HG03342 (cell line): ENCODE measurements around the gene EHBP1L1.

ENCODE experiments used
- ATAC-seq: cut with Tn5 transposase; IDR thresholded peaks from one replicate; pipeline ENCODE4 v1.9.1; 2021; ENCODE audit warnings: mild to moderate bottlenecking, moderate library complexity; ENCODE audit not compliant: unreplicated experiment

EHBP1L1 gene

DNA sequence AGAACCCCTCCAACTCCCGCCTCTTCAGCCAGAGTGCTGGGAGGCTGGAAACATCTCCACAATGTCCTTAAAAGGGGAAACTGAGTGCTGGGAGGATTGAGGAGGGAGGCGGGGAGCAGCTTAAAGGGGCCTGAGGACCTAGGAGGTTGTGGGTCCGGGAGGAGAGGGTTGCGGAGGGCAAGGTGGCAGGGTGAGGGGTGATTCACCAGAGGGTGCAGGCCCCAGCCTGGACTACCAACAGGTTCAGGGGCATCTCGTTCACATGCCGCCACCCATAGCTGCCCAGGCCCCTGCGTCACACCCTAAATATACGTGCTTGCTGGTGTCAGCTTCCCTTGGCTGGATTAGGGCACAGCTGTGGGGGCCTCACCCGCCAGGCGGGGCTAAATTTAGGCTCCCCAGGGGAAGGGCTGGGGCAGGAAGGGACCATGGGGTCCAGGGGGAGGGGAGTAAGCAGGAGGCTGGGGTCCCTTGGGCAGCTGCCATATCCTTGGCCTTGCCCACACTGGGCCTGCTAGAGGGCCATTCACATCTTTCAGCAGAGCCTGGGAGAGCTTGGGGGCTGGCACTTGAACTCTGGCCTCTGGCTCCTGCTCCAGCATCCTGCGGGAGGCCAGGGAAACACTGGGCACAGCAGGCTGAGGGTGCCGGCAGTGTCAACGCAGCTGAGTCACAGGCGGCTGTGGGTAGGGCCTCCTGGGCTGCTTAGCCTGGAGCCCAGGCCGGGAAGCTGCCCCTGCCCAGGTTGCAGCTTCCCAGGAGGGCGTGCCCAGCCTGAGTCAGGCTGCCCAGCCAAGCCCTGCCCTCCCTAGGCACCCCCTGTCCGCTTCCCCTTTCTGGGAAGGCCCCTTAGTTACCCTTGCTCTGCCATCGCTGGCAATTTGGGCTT is 1.3 kb downstream of the EHBP1L1 start:
- ATAC-seq: no peak

DNA sequence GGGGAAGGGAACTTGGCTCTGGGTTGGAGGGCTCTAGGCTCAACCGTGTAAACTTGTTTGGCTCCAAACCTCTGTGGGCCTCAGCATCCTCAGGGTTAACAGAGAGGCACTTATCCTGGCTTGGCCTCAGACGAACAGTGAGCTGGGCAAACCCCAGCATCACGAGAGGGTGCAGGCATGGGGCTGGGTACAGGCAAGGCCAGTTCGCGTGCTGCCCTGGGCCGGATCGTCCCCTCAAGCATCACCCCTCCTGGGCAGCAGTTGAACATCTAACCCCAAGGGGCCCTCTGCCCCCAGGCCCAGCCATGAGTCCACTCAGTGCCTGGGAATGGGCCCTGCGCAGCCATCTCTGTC is 1.9 kb downstream of the EHBP1L1 start:
- ATAC-seq: no peak

DNA sequence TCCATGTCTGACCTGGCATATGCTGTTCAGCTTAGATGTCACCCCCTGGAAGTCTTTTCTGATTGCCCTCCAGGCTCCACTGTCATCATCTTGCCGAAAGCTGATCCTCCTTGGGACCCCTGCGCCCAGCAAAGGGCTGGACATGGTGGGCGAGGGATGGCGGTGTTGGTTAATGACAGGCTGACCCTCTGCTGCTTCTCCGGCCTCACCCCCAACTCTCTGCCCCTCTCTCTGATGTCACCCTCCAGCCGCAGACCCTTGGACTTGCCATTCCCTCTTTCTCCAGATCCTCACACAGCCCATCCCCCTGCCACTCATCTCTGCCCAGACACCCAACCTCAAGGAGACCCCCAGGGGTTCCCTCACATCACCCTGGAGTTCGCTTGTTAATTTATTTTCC is 2.3 kb downstream of the EHBP1L1 start:
- ATAC-seq: no peak

DNA sequence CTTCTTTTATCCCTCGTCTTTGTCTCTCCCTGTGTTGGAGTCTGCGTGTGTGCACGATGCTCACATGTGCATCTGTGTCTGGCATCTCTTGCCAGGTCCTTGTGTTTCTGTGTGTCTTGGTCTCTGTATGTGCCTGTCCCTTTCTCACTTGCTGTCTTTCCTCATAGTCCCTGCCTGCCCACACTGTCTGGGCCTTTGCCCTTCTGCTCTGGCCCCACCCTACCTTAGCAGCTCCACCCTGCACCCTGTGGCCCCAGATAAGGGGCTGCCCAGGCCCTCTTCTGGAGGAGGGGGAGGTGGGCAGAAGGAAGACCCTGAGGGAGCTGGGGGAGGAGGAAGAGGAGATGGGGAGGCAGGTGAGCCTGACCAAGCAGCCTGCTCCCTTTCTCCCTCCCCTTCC is 2.8 kb downstream of the EHBP1L1 start:
- ATAC-seq: no peak

DNA sequence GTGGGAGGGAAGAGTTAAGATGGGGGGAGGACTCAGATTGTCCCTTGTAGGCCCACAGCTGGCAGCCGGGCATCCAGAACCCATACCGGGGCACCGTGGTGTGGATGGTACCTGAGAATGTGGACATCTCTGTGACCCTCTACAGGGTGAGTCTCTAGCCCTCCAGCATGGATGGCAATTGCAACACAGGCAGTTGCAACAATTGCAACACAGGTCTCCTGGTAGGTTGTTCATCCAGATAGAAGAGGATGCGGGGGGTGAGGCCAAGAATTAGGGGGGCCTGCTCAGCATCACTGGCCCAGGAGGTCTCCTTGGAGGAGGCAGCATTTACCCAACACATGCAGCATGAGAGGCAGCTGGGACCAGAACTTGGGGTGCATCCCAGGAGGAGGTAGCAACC is 3.4 kb downstream of the EHBP1L1 start:
- no peak for ATAC-seq

DNA sequence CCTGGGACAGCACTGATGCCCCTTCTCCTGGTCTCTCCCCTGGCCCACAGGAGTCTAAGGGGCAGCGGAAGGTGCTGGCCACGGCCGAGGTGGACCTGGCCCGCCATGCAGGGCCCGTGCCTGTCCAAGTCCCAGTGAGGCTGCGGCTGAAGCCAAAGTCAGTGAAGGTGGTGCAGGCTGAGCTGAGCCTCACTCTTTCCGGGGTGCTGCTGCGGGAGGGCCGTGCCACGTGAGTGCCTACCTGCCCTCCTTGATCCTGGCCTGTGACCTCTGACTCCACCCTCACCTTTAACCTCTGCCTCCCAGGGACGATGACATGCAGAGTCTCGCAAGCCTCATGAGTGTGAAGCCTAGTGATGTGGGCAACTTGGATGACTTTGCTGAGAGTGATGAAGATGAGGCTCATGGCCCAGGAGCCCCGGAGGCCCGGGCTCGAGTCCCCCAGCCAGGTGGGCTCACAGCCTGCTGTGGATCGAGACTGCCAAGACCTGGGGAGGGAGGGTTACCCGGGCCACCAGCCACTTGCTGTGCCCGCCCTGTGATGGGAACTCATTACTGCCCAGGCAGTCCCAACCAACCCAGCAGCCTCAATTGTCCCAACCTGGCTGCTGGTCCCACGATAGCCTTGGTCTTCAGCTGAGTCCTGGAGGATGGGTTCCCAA is 4.3 kb downstream of the EHBP1L1 start:
- no peak for ATAC-seq

DNA sequence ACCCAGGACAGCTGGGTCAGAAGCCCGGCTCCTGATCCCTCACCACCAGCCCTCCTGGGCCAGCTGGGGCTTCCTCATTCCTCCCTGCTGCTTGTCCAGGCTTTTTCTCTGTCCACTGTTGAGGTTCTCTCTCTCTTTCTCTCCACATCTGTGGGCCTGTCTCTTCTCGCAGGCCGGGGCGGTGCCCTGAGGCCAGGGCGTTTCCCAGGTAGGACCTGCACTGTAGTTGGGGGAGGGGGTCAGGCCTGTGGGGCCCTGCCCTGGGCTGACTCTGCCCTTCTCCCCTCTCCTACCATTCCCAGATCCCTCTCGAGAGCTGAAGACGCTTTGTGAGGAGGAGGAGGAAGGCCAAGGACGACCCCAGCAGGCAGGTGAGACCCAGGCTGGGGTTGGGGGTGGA is 4.9 kb downstream of the EHBP1L1 start:
- ATAC-seq: no peak

DNA sequence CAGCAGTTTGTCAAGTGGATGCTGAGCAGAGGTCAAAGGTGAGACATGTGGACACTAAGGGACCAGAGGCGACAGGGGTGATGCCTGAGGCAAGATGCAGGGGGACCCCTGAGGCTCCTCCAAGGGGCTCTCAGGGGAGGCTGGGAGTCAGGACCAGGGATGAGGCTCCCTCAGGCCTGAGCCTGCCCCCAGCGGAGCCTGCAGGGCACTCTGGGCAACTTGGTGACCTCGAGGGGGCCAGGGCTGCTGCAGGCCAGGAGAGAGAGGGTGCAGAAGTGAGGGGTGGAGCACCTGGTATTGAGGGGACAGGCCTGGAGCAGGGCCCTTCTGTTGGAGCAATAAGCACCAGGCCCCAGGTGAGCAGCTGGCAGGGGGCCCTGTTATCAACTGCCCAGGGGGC is 6.1 kb downstream of the EHBP1L1 start:
- ATAC-seq: no peak

DNA sequence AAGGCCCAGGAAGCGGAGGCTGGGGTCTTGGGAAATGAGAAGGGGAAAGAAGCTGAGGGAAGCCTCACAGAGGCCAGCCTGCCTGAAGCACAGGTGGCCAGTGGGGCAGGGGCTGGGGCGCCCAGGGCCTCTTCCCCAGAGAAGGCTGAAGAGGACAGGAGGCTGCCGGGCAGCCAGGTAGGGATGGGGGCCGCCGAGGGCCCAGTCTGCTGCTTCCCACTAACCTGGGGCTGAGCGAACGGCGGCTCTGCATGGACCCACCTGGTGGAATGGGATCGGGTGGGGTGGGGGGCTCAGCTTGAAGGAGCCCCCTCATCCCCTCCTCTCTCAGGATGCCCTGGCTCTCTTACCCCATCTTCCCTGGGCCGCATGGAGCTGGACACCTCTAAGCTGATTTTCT is 7.7 kb downstream of the EHBP1L1 start:
- no peak for ATAC-seq

DNA sequence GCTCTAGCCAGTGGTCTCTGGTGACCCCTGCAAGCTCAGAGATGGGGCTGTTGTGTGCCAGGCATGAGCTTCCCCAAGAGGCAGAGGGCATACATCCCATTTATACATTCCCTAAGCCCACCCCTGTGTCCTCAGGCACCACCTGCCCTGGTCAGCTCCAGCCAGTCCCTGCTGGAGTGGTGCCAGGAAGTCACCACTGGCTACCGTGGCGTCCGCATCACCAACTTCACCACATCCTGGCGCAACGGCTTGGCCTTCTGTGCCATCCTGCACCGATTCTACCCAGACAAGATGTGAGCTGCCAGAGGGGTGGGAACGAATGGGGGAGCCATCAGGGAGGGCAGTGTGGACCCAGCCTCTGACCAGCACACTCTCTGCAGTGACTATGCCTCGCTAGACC is 8.3 kb downstream of the EHBP1L1 start:
- no peak for ATAC-seq

DNA sequence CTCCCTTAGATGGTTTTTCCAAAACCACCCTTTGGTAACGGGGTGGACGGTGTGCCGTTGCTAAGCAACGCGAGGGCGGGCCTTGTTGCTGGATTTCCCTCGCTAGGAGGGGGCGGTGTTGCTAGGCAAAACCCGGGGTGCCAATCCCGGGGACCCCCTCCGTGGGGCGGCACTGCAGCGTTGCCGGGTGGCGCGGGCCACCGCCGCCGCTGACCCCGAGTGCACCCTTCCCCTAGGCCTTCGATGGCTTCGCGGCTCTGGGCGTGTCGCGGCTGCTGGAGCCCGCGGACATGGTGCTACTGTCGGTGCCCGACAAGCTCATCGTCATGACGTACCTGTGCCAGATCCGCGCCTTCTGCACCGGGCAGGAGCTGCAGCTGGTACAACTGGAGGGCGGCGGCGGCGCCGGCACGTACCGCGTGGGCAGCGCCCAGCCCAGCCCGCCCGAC is 8.9 kb downstream of the EHBP1L1 start:
- ATAC-seq: no peak

DNA sequence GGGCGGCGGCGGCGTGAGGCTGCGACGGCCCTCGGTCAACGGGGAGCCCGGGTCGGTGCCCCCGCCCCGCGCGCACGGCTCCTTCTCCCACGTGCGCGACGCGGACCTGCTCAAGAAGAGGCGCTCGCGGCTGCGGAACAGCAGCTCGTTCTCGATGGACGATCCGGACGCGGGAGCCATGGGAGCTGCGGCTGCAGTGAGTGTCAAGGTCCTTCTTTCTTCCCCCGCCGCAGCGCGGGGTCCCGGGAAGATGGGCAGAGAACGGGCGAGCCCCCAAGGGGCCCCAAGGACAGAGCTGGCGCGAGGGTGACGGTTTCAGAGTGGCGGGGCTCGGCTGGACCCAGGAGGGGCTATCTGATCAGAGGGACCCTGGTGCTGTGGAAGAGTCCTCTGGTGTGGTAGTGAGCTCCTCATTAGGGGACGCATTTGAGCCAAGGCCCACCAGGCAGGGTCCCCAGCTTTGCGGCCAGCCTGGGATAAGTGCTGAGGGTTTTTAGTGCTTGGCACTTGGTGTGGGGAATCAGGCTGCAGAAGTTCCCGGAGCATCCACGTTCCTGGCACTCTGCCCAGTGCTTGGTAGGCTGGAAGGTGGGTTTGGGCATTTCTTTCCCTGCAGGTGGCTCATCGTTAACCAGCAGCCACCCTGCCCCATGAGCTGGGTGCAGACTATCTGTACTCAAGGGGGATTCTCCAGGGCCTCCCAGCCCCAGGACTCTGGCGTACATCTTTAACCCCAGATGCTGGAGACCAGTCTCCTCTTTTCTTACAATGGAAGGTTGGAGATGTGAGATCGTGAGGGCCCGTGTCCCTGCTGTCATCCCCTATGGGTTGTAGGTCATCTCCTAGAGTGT is 9.8 kb downstream of the EHBP1L1 start:
- no peak for ATAC-seq

DNA sequence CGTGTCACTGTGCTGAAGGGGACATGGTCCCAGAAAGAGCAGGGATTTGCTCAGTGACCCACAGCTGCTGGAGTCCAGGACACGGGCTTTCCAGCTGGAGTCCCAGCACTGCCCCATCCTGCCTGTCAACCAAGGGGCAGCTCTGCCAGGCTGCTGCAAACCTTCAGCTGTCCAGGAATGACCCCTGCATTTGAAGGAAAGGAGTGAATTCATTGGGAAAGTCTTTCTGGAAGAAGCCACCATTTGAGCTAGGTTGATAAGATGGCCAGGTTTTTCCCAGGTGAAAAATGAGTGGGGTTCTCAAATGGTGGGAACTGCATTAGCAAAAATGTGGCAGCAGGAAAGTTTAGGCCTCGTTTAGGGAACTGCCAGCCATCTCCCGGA is 10.4 kb downstream of the EHBP1L1 start:
- no peak for ATAC-seq

DNA sequence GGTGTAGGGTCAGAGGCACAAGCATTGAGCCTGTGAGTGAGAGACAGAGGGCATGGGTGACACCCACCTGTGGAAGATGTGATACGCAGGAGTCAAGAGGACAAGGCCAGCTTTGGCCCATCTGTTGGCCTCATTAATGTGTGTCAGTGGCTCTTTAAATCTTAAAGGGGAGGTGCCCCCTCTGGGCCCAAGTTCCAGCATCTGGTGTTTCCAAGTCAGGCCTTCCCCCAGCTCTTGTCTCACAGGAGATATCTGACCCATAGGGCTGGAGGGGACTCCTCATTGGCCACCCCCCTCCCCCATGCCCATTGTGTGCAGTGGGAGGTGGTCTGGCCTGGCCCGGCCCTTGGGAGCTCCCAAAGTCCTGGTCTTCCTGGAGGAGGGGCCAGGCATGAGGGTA is 10.8 kb downstream of the EHBP1L1 start:
- no peak for ATAC-seq

DNA sequence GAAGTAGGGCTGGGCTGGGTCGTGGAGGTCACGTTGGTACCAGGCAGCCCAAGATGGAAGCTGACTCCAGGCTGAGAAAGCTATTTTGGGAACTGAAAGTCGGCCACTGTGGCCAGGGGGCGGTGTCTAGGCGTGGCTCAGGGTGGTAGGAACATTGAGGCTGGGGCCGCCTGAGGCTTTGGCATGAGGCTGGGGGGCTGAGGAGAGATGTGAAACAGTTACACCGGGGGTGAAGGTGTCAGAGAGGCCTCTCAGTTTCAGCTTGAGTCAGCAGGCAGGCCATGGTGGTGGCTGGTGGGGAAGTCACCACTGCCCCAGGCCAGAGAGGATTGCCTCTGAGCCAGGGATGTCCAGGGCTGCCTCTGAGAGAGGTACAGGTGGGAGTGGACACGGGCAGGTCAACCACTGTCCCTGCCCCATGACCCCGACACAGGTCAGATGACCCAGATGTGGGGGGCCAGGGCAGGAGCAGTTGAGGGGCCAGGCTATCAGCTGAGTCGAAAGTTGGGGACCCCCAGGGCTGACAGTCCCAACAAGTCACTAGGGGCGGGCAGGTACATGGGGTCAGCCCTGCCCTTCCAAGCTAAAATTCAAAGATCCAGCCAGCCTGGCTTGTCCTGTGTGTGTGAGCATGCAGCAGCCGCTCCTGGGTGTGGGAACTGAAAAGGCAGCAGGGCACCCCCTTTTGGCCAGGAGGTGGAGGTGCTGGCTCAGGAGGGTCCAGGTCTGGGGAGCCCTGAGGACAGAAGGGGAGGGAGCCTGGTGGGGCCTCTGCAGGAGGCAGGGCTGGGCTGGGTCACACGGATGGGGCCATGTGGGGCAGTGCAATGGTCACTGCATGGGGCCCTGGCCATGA is 12.6 kb downstream of the EHBP1L1 start:
- ATAC-seq: peak; percentile 75

DNA sequence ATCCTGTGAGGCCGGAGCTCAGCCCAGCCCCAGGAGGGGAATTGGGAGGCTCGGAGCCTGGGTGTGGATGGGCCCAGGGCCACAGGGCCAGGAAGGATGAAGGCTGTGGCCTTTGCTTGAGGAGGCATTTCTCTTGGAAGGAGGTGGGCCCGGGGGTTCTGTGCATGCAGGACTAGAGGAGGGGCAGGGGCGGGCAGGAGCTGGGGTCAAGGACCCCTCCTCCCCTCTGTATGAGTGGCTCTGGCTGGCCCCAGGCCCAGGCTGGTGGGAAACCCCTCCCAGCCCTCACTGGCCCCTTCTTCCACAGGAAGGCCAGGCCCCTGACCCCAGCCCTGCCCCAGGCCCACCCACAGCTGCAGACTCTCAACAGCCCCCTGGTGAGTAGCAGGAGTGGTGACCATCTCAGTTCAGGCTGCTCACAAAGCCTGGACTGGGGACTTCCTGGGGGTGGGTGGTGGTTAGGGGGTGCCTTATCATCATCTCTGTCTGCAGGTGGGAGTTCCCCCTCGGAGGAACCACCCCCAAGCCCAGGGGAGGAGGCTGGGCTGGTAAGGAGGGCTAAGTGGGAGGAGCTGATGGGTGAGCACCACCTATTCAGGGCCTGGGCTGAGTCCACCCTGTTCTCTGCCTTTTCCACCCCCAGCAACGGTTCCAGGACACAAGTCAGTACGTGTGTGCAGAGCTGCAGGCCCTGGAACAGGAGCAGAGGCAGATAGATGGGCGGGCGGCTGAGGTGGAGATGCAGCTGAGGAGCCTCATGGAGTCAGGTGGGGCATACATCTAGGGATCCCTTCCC is 13.8 kb downstream of the EHBP1L1 start:
- ATAC-seq: no peak

DNA sequence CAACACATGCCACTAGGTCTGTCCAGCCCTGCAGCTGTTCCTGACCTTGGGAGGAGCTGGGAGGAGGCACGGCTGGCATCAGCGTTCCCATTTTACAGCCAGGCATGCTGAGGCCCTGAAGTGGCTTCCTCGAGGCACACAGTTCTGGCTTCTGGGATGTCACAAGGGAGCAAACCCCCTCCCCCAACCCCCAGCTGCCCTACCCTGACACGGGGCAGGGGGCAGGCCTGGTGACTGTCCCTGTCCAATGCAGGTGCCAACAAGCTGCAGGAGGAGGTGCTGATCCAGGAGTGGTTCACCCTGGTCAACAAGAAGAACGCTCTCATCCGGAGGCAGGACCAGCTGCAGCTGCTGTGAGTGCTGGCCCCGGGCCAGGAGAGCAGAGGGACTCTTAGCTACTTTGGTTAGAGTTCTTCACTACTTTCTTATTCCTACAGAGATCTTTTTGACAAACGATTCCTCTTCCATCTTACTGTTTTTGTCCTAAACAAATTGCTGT is 14.4 kb downstream of the EHBP1L1 start:
- no peak for ATAC-seq

DNA sequence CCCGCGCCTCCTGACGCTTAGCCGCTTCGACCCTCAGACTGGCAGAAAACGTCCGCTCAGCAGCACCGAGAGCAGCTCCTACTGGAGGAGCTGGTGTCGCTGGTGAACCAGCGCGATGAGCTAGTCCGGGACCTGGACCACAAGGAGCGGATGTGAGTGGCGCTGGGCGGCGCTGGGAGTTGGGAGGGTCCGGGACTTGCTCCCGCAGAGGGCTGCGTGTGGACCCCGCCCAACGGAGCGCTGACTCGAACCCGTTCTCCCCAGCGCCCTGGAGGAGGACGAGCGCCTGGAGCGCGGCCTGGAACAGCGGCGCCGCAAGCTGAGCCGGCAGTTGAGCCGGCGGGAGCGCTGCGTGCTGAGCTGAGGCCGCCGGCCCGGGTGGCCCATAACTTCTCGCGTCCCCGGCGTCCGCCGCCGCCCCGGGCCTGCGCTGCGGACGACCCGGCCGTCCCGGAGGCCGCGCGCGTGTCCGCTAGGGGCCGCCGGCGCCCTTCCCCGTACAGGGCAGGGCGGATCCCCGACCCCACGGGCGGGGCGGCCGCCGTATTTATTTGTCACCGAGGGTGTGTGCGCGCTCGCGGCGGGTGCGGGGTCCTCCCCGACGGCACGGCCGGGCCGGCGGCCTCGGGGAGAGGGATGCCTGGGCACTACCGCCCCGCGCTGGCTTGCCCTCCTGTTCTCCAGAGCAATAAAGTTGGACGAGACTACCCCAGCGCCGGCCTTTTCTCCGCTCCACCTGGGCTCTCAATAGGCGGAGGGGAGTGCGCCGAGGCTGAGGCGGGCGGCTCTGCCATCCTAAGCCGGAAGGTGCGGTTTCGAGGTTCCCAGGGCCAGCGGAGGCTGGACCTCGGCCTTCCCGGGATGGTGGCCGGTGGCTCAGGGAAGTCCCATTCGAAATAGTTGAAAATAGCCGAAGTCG is 16.3 kb downstream of the EHBP1L1 start:
- ATAC-seq: no peak
